Middle frontal gyrus (tissue), 1 donor: ENCODE measurements around the gene PIF1.

ENCODE experiments used
- DNase-seq: peaks from one replicate; pipeline ENCODE4 v3.0.0-alpha.2; 2015; ENCODE audit warnings: low spot score; ENCODE audit errors: extremely low spot score

The PIF1 gene

DNA sequence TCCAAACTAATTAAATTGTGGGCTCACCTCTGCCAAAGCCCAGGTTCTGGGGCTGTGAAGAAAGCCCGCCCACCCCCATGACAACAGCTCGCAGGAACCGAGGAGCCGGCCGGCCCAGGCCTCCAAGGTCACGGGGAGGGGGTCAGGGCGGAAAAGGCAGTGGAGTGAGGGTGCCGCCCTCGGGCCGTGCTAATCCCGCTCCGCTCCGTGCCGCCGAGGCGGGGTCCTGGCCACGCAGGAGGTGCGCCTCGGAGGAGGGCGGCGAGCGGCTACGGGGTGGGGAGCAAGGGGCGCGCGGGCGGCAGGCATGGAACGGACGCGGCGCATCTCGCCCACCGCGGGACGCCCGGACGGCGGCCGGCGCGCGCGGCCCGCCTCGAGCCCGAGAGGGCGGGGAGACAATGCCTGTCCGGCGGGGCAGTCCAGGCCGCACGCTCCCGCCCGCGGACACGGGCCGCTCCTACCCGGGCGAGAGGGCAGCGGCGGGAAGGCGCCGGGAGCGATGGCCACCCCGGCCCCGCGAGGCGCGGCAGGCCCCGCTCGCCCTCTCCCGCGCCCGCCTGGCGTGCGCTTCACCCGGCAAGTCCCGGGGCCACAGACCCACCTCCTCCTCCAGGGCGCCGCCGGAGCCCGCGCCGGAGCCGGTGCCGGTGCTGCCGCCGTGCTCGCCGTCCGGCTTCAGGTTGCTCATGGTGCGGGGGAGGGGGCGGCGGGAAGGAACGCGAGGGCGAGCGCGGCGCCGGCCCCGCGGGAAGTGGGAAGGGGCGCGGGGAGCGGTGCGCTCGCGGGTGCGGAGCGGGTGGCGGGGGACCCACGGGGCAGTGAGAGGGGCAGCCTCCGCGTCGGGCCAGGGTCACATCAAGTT is 50.6 kb downstream of the PIF1 start:
- DNase-seq, result no peak

DNA sequence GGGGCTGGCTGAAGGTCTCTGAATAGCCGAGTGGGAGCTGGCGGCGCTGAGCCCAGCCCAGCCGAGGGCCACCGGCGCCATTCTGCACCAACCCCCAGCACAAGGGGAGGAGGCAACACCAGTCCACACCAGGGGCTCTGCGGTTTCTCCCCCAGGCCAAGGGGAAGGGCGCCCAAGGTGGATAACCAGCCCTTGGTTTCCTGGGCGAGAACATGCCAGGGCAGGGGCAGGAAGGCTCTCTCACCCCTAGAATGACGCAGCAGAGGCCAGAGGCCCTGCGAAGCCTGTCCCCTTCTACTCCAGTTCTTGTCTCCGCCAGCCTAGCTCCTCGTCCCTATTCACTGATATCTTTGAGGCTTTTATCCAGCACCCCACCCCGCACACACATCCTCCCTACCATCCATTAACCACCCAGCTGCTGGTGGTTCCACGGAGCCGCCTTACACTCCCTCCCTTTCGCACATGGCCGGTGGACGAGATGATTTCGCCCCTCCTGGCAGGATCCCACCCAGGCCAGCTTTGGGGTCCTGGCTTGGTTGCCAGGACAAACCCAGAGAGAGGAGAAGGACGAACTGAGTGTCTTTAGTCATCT is 51.3 kb downstream of the PIF1 start:
- DNase-seq, result no peak

DNA sequence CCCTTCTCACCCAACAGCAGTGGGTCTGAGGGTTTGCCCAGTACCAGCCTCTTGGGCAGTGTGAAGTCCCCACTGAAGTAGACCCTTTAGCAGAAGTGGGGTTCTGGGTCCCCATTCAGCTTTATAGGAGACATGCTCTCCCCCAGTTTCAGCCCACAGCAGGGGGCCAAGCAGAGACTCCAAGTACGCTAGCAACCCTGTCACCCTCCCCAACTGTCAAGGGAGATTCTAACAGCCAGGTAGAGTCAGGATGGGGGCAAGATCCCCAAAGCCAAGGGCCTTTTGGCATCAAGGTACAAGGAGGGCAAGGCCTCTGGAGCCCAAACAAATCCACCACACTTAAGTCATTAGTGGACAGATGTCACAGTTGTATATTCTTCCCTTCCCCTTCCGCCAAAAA is 51.8 kb downstream of the PIF1 start:
- DNase-seq, result no peak

DNA sequence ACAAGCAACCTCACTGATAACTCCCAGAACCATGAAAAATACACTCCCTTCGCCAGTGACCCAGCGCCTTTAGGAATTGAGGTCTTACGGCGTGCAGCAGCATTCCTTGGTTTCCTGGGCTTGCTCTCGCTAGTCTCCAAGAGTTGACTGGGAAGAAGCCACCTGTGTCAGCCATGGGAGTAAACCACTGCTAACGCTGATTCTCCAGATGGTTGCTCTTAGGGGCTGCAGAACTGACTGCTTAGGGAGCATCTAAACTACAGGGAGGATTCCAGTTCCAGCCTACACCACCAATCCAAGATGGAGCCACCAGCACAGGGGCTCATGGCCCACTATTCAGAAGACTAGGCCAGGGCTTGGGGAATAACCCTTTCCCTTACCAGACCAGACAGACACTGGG is 52.5 kb downstream of the PIF1 start:
- DNase-seq, result no peak

DNA sequence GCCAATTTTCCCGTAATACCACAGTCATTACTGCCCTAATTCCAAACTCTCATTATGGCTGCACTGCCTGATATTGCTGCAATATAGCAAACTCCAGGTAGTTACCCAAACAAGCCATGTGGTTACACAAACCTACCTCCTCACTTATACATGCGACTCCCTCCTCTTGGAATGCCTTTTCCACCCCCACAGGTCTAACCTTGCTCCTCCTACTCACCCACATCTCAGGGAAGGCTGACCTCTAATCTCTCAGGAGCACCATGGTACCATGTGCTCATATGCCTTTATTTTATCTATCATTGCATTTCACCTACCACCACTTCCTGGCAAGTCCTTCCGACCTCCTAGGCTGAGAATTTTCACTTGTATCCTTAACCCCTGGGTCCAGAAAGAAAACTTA is 53.0 kb downstream of the PIF1 start:
- DNase-seq, result no peak

DNA sequence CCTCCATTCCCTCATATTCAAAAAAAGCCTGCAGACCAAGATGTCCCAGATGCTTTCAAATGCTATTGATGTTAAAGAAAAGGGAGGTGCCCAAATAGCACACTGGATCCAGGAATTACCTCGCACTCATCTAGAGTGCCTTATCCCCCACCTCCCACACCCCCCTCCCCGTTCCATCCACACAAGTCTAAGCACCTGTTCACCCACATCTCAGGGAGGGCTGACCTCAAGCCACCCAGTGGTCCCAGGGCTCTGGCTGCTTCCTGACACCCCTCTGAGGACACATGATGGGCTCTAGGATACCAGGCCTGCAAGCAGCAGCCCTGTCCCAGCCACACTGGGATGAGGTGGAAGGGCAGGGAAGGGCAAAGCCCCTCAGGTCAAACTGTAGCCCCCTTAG is 54.8 kb downstream of the PIF1 start:
- no peak for DNase-seq

DNA sequence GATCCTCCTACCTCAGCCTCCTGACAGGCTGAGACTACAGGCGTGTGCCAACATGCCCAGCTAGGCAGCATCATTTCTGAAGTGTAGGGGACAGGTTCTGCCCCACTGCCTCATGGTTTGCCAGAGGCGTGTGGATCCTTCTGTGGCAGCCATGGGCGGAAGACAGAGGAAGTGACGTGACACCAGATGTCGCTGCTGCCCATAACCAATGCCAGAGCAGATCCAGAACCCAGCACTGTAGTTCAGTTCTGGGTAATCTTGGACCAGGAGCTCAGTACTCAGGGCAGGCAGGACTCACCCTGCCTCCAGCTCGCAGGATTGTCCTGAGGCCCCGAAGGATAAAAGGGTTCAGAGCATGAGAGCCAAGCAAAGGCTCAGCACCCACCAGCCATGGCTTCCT is 58.2 kb downstream of the PIF1 start:
- no peak for DNase-seq

DNA sequence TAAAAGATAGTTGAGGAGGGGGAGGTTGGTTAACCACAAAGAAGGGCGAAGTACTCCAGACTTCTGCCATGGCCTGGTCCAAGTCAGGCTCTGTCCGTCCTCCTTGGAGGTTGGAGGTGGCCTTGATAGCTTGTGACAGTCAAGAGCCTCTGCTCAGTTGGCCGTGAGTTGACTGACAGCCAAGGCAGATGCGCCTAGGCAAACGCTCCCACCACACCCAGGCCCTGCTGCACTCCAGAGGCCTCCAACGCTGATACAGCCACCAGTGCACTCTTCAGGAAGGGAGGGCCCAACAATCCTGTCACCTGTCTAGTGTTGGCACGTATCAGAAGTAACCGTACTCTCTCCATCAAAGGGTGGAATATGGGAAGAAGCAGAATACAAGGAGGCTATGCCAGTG is 59.4 kb downstream of the PIF1 start:
- no peak for DNase-seq
